ENCODE measurements around the gene PWP2. TPM values are rescaled to one million over a fixed set of nuclear protein-coding genes. Genes with fewer than 3 reads are reported as not detected.

PWP2 gene
- total RNA-seq, 3 donors from 2014 or later: 5.8 to 9.5 (median 6.9) TPM

DNA sequence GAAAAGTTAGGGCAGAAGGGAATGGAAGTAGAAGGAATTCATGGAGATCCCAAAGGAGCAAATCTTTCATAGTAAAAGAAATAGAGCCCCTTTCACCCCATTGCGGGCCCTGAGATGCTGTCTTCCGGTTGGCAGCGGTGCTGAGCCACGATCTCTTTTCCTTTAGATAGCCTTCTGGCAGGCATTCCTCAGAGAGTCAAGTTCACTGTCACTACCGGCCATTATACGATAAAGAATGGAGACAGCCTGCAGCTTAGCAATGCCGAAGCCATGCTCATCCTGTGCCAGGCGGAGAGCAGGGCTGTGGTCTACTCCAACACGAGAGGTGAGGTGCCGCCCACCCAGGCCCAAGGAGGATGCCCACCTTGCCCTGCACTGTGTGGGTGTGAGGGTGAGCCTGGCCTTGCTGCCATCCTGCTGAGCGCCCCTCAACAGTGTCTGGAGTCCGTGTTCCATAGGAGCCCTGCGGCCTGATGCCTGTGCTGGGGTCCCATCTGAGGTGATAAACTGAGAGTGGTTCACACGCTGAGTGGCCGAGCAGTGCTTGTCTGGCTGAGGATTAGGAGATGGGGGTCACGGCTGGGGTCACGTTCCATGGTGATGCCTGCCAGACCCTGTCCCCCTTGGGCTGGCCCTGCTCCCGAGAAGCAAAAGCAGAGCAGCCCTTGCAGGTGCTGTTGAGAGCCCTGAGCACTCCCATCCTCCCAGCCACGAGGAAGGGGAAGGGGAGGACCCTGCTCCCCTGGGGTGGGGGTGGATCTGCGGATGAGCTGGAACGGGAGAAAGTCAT is 20.4 kb upstream of the PWP2 start:
- TF ChIP-seq POLR2A (IDR thresholded peaks at IDR 0.05) (no peak), POLR2AphosphoS5 (IDR thresholded peaks at IDR 0.05) (no peak)
- TF ChIP-seq, protein P1, sequence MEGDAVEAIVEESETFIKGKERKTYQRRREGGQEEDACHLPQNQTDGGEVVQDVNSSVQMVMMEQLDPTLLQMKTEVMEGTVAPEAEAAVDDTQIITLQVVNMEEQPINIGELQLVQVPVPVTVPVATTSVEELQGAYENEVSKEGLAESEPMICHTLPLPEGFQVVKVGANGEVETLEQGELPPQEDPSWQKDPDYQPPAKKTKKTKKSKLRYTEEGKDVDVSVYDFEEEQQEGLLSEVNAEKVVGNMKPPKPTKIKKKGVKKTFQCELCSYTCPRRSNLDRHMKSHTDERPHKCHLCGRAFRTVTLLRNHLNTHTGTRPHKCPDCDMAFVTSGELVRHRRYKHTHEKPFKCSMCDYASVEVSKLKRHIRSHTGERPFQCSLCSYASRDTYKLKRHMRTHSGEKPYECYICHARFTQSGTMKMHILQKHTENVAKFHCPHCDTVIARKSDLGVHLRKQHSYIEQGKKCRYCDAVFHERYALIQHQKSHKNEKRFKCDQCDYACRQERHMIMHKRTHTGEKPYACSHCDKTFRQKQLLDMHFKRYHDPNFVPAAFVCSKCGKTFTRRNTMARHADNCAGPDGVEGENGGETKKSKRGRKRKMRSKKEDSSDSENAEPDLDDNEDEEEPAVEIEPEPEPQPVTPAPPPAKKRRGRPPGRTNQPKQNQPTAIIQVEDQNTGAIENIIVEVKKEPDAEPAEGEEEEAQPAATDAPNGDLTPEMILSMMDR (IDR thresholded peaks at IDR 0.05): no peak
- H3K9me3 ChIP-seq: no peaks in the 10 kb centered on the region
- H3K4me1 ChIP-seq: peaks cover 0 to 10% of the 10 kb centered on the region in 2 donors
- H3K27me3 ChIP-seq: no peaks in the 10 kb centered on the region
- DNase-seq (ENCODE audit: low spot score in 2 of 2): no peak
- H3K36me3 ChIP-seq: no peaks in the 10 kb centered on the region
- H3K4me3 ChIP-seq: no peak overlapping the region
- H3K27ac ChIP-seq: peak overlapping the region; percentile 49 to 77
- intact Hi-C loops (cut with DNase I; ENCODE audit: low total_unique reads): no loop called here

DNA sequence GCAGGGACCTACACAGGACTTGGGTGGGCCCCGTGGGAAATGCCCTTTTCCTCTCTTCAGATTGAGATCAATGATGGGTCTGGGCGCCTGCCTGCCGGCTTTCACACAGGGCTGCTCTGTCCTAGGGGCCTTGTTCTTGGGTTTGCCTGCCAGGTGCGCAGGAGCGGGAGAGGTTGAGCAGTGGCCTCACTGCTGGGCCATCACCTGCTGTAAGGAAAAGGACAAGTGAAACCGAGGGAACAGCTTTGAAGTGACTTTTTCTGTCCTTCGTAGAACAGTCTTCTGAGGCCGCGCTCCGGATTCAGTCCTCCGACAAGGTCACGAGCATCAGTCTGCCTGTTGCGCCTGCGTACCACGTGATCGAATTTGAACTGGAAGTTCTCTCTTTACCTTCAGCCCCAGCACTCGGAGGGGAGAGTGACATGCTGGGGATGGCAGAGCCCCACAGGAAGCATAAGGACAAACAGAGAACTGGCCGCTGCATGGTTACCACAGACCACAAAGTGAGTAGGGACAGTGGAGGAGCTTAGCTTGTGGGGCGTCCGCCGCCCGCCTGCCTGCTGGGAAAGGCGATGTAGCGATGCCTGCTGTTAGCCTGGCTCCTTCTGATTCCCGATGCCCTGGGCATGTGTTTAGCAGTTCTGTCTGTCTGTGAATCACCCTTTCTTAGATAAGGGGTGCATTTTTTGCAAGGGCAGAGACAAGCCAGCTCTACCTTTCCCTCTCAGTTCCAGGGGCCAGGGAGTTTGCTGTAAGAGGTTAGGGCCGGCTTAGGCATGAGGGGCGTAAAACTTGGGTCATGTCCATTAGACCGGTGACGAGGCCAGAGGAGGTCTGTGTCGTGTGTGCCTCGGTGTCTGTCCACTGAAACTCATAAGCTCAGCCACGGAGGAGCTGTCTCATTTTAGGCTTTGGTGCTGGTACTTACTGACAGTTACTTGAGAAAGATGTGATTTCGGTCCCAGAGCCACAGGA is 19.5 kb upstream of the PWP2 start:
- no peaks in the 10 kb centered on the region for H3K9me3 ChIP-seq
- H3K27me3 ChIP-seq: no peaks in the 10 kb centered on the region
- peaks cover 0 to 10% of the 10 kb centered on the region in 2 donors for H3K4me1 ChIP-seq
- peaks cover 3% of the 10 kb centered on the region for H3K36me3 ChIP-seq
- peak in 1 of 2 donors; percentile 14 for DNase-seq (ENCODE audit: low spot score in 2 of 2)
- no peak overlapping the region for H3K4me3 ChIP-seq
- TF ChIP-seq, protein P1 (IDR thresholded peaks at IDR 0.05): no peak
- no peak for TF ChIP-seq POLR2A (IDR thresholded peaks at IDR 0.05)
- TF ChIP-seq POLR2AphosphoS5 (IDR thresholded peaks at IDR 0.05): no peak
- intact Hi-C loops (cut with DNase I; ENCODE audit: low total_unique reads): no loop called here
- peak overlapping the region in 1 of 2 donors; percentile 49 for H3K27ac ChIP-seq

DNA sequence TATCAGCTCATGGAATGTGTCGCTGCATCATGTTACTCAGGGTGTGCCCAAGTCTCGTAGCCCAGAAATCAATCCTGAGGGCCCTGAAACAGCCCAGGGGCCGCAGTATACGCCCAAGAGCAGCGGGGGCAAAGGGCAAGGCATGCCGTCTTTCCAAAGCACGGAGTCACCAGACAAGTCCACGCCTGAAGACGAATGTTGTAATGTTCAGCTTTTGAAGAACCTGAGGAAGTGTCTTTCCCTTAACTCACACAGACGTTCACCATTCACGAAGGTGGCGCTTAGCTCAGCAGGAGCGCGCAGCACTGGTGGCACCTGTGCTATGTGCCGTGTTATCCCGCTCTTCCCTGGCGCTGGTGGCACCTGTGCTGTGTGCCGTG is 18.8 kb upstream of the PWP2 start:
- H3K4me1 ChIP-seq: peaks cover 0 to 3% of the 10 kb centered on the region in 2 donors
- H3K27ac ChIP-seq: no peak overlapping the region
- H3K36me3 ChIP-seq: peaks cover 3% of the 10 kb centered on the region
- H3K27me3 ChIP-seq: no peaks in the 10 kb centered on the region
- H3K4me3 ChIP-seq: no peak overlapping the region
- TF ChIP-seq POLR2A (IDR thresholded peaks at IDR 0.05) (no peak), POLR2AphosphoS5 (IDR thresholded peaks at IDR 0.05) (no peak)
- TF ChIP-seq, protein P1 (IDR thresholded peaks at IDR 0.05): no peak
- DNase-seq (ENCODE audit: low spot score in 2 of 2): peak in 1 of 2 donors; percentile 3
- H3K9me3 ChIP-seq: no peaks in the 10 kb centered on the region
- intact Hi-C loops (cut with DNase I; ENCODE audit: low total_unique reads): no loop called here

DNA sequence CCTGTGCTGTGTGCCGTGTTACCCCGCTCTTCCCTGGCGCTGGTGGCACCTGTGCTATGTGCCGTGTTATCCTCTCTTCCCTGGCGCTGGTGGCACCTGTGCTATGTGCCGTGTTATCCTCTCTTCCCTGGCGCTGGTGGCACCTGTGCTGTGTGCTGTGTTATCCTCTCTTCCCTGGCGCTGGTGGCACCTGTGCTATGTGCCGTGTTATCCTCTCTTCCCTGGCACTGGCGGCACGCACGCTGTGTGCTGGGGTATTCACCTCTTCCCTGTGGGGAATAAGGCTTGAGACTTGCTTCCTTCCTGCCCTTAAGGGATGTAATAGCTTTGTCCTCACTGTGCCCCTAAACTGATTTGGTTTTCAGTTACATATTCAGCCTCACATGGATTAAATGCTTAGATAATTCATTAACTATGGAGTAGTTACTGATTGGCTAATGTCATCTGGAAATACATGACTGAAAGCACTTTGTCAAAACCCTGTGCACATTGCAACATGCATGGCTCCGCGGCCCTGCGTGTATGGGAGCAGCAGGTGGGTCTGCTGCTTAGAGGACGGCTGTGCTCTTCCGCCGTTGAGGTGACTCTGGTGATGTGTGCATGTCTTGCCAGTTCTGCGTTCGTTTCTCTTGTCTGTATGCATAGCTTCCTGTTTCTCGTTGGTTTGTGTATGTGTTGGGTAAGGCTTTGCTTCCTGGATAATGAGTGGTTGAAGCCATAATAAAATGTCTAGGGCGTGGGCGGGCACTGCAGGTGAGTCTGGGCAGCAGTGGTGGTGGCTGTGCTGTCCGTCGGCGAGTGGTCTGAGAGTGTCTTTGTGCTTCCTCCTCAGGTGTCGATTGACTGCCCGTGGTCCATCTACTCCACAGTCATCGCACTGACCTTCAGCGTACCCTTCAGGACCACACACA is 17.9 kb upstream of the PWP2 start:
- Histone ChIP-seq H3K9me3 (no peaks in the 10 kb centered on the region), H3K4me1 (no peaks in the 10 kb centered on the region), H3K4me3 (no peak overlapping the region), H3K27ac (no peak overlapping the region), H3K27me3 (no peaks in the 10 kb centered on the region), H3K36me3 (peaks cover 3% of the 10 kb centered on the region)
- intact Hi-C loops (cut with DNase I; ENCODE audit: low total_unique reads): no loop called here
- TF ChIP-seq, protein P1 (IDR thresholded peaks at IDR 0.05): no peak
- TF ChIP-seq POLR2A (IDR thresholded peaks at IDR 0.05) (no peak), POLR2AphosphoS5 (IDR thresholded peaks at IDR 0.05) (no peak)
- DNase-seq (ENCODE audit: low spot score in 2 of 2): peak in 1 of 2 donors; percentile 12
